ENCODE measurements around the gene APBB1IP.

Gene APBB1IP

GRCh38 chr10:26445411-26446031, 7.4 kb downstream of the APBB1IP start:
- no peak overlapping the region for H3K4me3 ChIP-seq (replicated peaks; ENCODE audit: insufficient read depth, low read length)
- H3K27ac ChIP-seq (replicated peaks): no peak overlapping the region; the same call in 1 of the 2 replicates
- TF ChIP-seq POLR2AphosphoS5 (IDR thresholded peaks at IDR 0.05; ENCODE audit: low read depth) (no peak), GABPA (IDR thresholded peaks at IDR 0.05; ENCODE audit: low read depth) (no peak), SPI1 (IDR thresholded peaks at IDR 0.05; ENCODE audit: borderline replicate concordance, low read depth) (no peak), CTCF (IDR thresholded peaks at IDR 0.05; ENCODE audit: insufficient read depth, low read length) (no peak), REST (IDR thresholded peaks at IDR 0.05; ENCODE audit: insufficient replicate concordance, low read depth) (no peak)

GRCh38 chr10:26446258-26446657, 8.1 kb downstream of the APBB1IP start:
- Histone ChIP-seq H3K27me3 (ENCODE audit: insufficient read depth, poor library complexity, severe bottlenecking) (no peaks in the 10 kb centered on the region), H3K4me3 (replicated peaks; ENCODE audit: insufficient read depth, low read length) (no peak overlapping the region), H3K27ac (replicated peaks) (no peak overlapping the region; the same call in 1 of the 2 replicates)
- no peak for DNase-seq (ENCODE audit: low read depth in 1 of 2, low spot score in 1 of 2)
- no peak for TF ChIP-seq SPI1 (IDR thresholded peaks at IDR 0.05; ENCODE audit: borderline replicate concordance, low read depth)
- no peak for TF ChIP-seq REST (IDR thresholded peaks at IDR 0.05; ENCODE audit: insufficient replicate concordance, low read depth)
- no peak for TF ChIP-seq POLR2AphosphoS5 (IDR thresholded peaks at IDR 0.05; ENCODE audit: low read depth)
- no peak for TF ChIP-seq CTCF (IDR thresholded peaks at IDR 0.05; ENCODE audit: insufficient read depth, low read length)
- TF ChIP-seq GABPA (IDR thresholded peaks at IDR 0.05; ENCODE audit: low read depth): no peak

More at GRCh38 chr10:26445411-26446031, 7.4 kb downstream of the APBB1IP start:
- no peak for DNase-seq (ENCODE audit: low read depth in 1 of 2, low spot score in 1 of 2)
- no peaks in the 10 kb centered on the region for H3K27me3 ChIP-seq (ENCODE audit: insufficient read depth, poor library complexity, severe bottlenecking)

GRCh38 chr10:26448292-26448691, 10.2 kb downstream of the APBB1IP start:
- Histone ChIP-seq H3K4me3 (replicated peaks; ENCODE audit: insufficient read depth, low read length) (no peak overlapping the region), H3K27ac (replicated peaks) (no peak overlapping the region), H3K27me3 (ENCODE audit: insufficient read depth, poor library complexity, severe bottlenecking) (no peaks in the 10 kb centered on the region)
- TF ChIP-seq SPI1 (IDR thresholded peaks at IDR 0.05; ENCODE audit: borderline replicate concordance, low read depth): no peak
- TF ChIP-seq CTCF (IDR thresholded peaks at IDR 0.05; ENCODE audit: insufficient read depth, low read length): no peak
- no peak for TF ChIP-seq POLR2AphosphoS5 (IDR thresholded peaks at IDR 0.05; ENCODE audit: low read depth)
- no peak for TF ChIP-seq REST (IDR thresholded peaks at IDR 0.05; ENCODE audit: insufficient replicate concordance, low read depth)
- no peak for TF ChIP-seq GABPA (IDR thresholded peaks at IDR 0.05; ENCODE audit: low read depth)
- no peak for DNase-seq (ENCODE audit: low read depth in 1 of 2, low spot score in 1 of 2)
